ENCODE measurements around the gene HLA-DQB1.
"Not testable (repeated sequence)": the region's sequence is repeated elsewhere in the genome, so short reads cannot be mapped to it uniquely, and the experiment has no call there.

HLA-DQB1 gene

GRCh38 chr6:32662099-32662498 lies 4.4 kb downstream of the HLA-DQB1 start:
- DNase-seq (ENCODE audit: low spot score) = no peak

- DNase-seq (ENCODE audit: low spot score) = peak; percentile 71
Observed at GRCh38 chr6:32659856-32660595, 6.4 kb downstream of the HLA-DQB1 start.

GRCh38 chr6:32658268-32658897 lies 8.1 kb downstream of the HLA-DQB1 start:
- DNase-seq (ENCODE audit: low spot score) = no peak

- DNase-seq (ENCODE audit: low spot score) = not testable (repeated sequence)
Observed at GRCh38 chr6:32657819-32658218, 8.6 kb downstream of the HLA-DQB1 start.

GRCh38 chr6:32657329-32657728 lies 9.1 kb downstream of the HLA-DQB1 start:
- not testable (repeated sequence) for DNase-seq (ENCODE audit: low spot score)

GRCh38 chr6:32655203-32655710 lies 11.2 kb downstream of the HLA-DQB1 start:
- DNase-seq (ENCODE audit: low spot score) = no peak

GRCh38 chr6:32645047-32645703 lies 21.3 kb downstream of the HLA-DQB1 start:
- no peak for DNase-seq (ENCODE audit: low spot score)

- no peak for DNase-seq (ENCODE audit: low spot score)
Observed at GRCh38 chr6:32643904-32644303, 22.6 kb downstream of the HLA-DQB1 start.

GRCh38 chr6:32642720-32643106 lies 23.7 kb downstream of the HLA-DQB1 start:
- DNase-seq (ENCODE audit: low spot score) = no peak

- DNase-seq (ENCODE audit: low spot score) = not testable (repeated sequence)
Observed at GRCh38 chr6:32641785-32642719, 24.4 kb downstream of the HLA-DQB1 start.

GRCh38 chr6:32641122-32641521 lies 25.3 kb downstream of the HLA-DQB1 start:
- DNase-seq (ENCODE audit: low spot score) = no peak

- DNase-seq (ENCODE audit: low spot score) = no peak
Observed at GRCh38 chr6:32639440-32640394, 26.7 kb downstream of the HLA-DQB1 start.

- no peak for DNase-seq (ENCODE audit: low spot score)
Observed at GRCh38 chr6:32638532-32639219, 27.8 kb downstream of the HLA-DQB1 start.

- no peak for DNase-seq (ENCODE audit: low spot score)
Observed at GRCh38 chr6:32637883-32638282, 28.6 kb downstream of the HLA-DQB1 start.

- DNase-seq (ENCODE audit: low spot score) = no peak
Observed at GRCh38 chr6:32637219-32637880, 29.1 kb downstream of the HLA-DQB1 start, which contains the start of gene HLA-DQA1. HLA-DQA1 (plus strand) TSS chr6:32637406; CDS start chr6:32637459, 53 bp downstream.

- DNase-seq (ENCODE audit: low spot score) = no peak
Observed at GRCh38 chr6:32635526-32636123, 30.8 kb downstream of the HLA-DQB1 start.

GRCh38 chr6:32629793-32630192 lies 36.7 kb downstream of the HLA-DQB1 start:
- not testable (repeated sequence) for DNase-seq (ENCODE audit: low spot score)

- no peak for DNase-seq (ENCODE audit: low spot score)
Observed at GRCh38 chr6:32627831-32628230, 38.6 kb downstream of the HLA-DQB1 start.

GRCh38 chr6:32627249-32627648 lies 39.2 kb downstream of the HLA-DQB1 start:
- DNase-seq (ENCODE audit: low spot score) = no peak

All from SW480 (cell line).